Endothelial cell of umbilical vein (primary cell): ENCODE measurements around the gene TMCC3. TPM values are rescaled to one million over a fixed set of nuclear protein-coding genes. Genes with fewer than 3 reads are reported as not detected.

ENCODE experiments used
- BruUV-seq: library from RNA; stranded (reverse); fragments of 400-500 nt; replicated peaks from 2 replicates; lab custom pipeline; 2021; lab: Mats Ljungman, UMichigan
- CTCF ChIA-PET: fragments of 300-600, 350-600 bp; sonication (Branson Sonifier 250); formaldehyde crosslinking; loops from one replicate; lab custom pipeline; 2021; ENCODE audit warnings: antibody characterized with exemption, inconsistent platforms; lab: Charles Lee
- POLR2A ChIA-PET: fragments of 300-600, 350-600 bp; sonication (Branson Sonifier 250); formaldehyde crosslinking; loops from one replicate; lab custom pipeline; 2021; ENCODE audit warnings: antibody characterized with exemption, inconsistent platforms; lab: Charles Lee
- DNase-seq: peaks from one replicate; pipeline ENCODE4 v3.0.0-alpha.2; 2011; ENCODE audit warnings: low read depth, low spot score
- FAIRE-seq: peaks from 2 replicates; lab custom pipeline; 2011; peaks lifted over from hg19 to GRCh38; lab: Jason Lieb, UNC
- H2AFZ ChIP-seq: 2 replicates; pipeline ENCODE4 v1.6.0; 2012; ENCODE audit warnings: low read depth, low read length, control low read depth, inconsistent platforms
- H3K27ac ChIP-seq: 2 replicates; pipeline ENCODE4 v1.5.1; 2011; ENCODE audit warnings: low read depth, mild to moderate bottlenecking, control low read depth, low read length, moderate library complexity; ENCODE audit not compliant: insufficient read depth
- H3K27me3 ChIP-seq, 2 experiments: 2 replicates each; pipeline versions ENCODE4 v1.6.0 to v1.6.1; 2011; ENCODE audit warnings: low read length in 2 of 2, mixed read lengths in 1 of 2; ENCODE audit not compliant: control insufficient read depth in 2 of 2, insufficient read depth in 2 of 2
- H3K36me3 ChIP-seq, 2 experiments: 2 replicates in 1 of 2; 3 replicates in 1 of 2; pipeline ENCODE4 v1.5.1; 2011; ENCODE audit warnings: low read length in 2 of 2, mild to moderate bottlenecking in 1 of 2, moderate library complexity in 1 of 2; ENCODE audit not compliant: control insufficient read depth in 2 of 2, insufficient read depth in 2 of 2; ENCODE audit errors: extremely low read depth in 1 of 2
- H3K4me1 ChIP-seq: 3 replicates; pipeline ENCODE4 v1.5.1; 2011; ENCODE audit warnings: mild to moderate bottlenecking, low read length; ENCODE audit not compliant: control insufficient read depth, insufficient read depth; ENCODE audit errors: extremely low read depth
- H3K4me2 ChIP-seq: 2 replicates; pipeline ENCODE4 v1.6.1; 2011; ENCODE audit warnings: low read length, control low read depth, mixed read lengths; ENCODE audit not compliant: insufficient read depth
- H3K4me3 ChIP-seq, 3 experiments: fragments of 200-600 bp in 1 of 3; sonication (generic), shearing (Covaris generic) in 1 of 3; replicated peaks in 1 of 3; 2 replicates each; pipeline ENCODE4 v1.5.1; 2011 to 2016; ENCODE audit warnings: control low read depth in 3 of 3, low read length in 3 of 3, mild to moderate bottlenecking in 2 of 3, inconsistent platforms in 1 of 3, low read depth in 1 of 3, moderate library complexity in 1 of 3; ENCODE audit not compliant: insufficient read depth in 1 of 3
- H3K79me2 ChIP-seq: 2 replicates; pipeline ENCODE4 v1.6.0; 2012; ENCODE audit warnings: low read length, inconsistent platforms; ENCODE audit not compliant: control insufficient read depth, insufficient read depth
- H3K9ac ChIP-seq: replicated peaks from 2 replicates; pipeline ENCODE3; 2011; ENCODE audit warnings: low read length, control low read depth; ENCODE audit not compliant: insufficient read depth; ENCODE audit errors: extremely low read depth
- H3K9me1 ChIP-seq: replicated peaks from 3 replicates; pipeline ENCODE4 v1.6.0; 2011; ENCODE audit warnings: mild to moderate bottlenecking, low read length; ENCODE audit not compliant: control insufficient read depth, insufficient read depth; ENCODE audit errors: extremely low read depth
- H3K9me3 ChIP-seq: replicated peaks from 2 replicates; pipeline ENCODE4 v1.5.1; 2012; ENCODE audit warnings: low read length, inconsistent platforms; ENCODE audit not compliant: control insufficient read depth, insufficient read depth
- H4K20me1 ChIP-seq: replicated peaks from 2 replicates; pipeline ENCODE3; 2011; ENCODE audit warnings: mild to moderate bottlenecking, low read length; ENCODE audit not compliant: control insufficient read depth, insufficient read depth; ENCODE audit errors: extremely low read depth
- CTCF ChIP-seq, 2 donors: IDR thresholded peaks; 1 replicate in 1 of 2; 2 replicates in 1 of 2; pipeline ENCODE4 v1.5.1; 2011; ENCODE audit warnings: low read length in 2 of 2, mild to moderate bottlenecking in 2 of 2, moderate library complexity in 2 of 2, control low read depth in 1 of 2, inconsistent platforms in 1 of 2, low read depth in 1 of 2; ENCODE audit not compliant: insufficient read depth in 1 of 2; ENCODE audit errors: extremely low read depth in 1 of 2
- FOS ChIP-seq: IDR thresholded peaks from 2 replicates; pipeline ENCODE4 v1.6.1; 2011; ENCODE audit warnings: mild to moderate bottlenecking, low read length, moderate library complexity, borderline replicate concordance; ENCODE audit not compliant: insufficient read depth
- GATA2 ChIP-seq: IDR thresholded peaks from 2 replicates; pipeline ENCODE4 v1.7.0; 2011; ENCODE audit warnings: low read depth, mild to moderate bottlenecking, moderate library complexity, mixed read lengths, low read length; ENCODE audit not compliant: insufficient read length, insufficient read depth
- JUN ChIP-seq: IDR thresholded peaks from 2 replicates; pipeline ENCODE4 v1.6.1; 2011; ENCODE audit warnings: borderline replicate concordance, low read depth; ENCODE audit not compliant: insufficient read length, insufficient read depth
- POLR2A ChIP-seq: IDR thresholded peaks from 2 replicates; pipeline ENCODE4 v1.6.1; 2012; ENCODE audit warnings: low read depth, mild to moderate bottlenecking, control low read depth, low read length
- POLR2AphosphoS5 ChIP-seq: IDR thresholded peaks from 2 replicates; pipeline ENCODE4 v1.6.1; 2012; ENCODE audit warnings: low read depth, mild to moderate bottlenecking, control low read depth, low read length, moderate library complexity; ENCODE audit not compliant: insufficient read depth
- dilution Hi-C: fragments of 300-500 bp; cut with MboI; formaldehyde crosslinking; loops from one replicate; pipeline ENCODE4 v1.15.0; 2019; ENCODE audit warnings: low sequenced_read_pairs; ENCODE audit not compliant: extremely low pct_ligation_motif_present
- intact Hi-C: fragments of 100-400 bp; cut with micrococcal nuclease; formaldehyde crosslinking; loops from one replicate; pipeline ENCODE4 v1.10.0; 2022
- polyA plus RNA-seq, 4 experiments: library from polyadenylated mRNA; depleted of rRNA in 3 of 4; stranded (reverse) in 3 of 4; unstranded in 1 of 4; fragments of >200 nt; gene quantifications; 2 replicates each; pipeline versions ENCODE4 v1.2.1 to v1.2.3, GENCODE V29; 2011 to 2012; ENCODE audit warnings: missing spikeins in 1 of 4
- total RNA-seq: library from RNA; stranded (reverse); gene quantifications from 2 replicates; pipeline ENCODE4 v1.2.3, GENCODE V29; 2021

TMCC3 gene
- total and polyA plus RNA-seq, 2 donors (not counting 3 experiments of a cell fraction or from before 2014, with no cell fraction given), result 13.5 to 30.4 TPM

- Histone ChIP-seq H3K4me1 (peaks cover 61% of the 10 kb centered on the region), H3K79me2 (peaks cover 71% of the 10 kb centered on the region), H3K36me3 (peaks cover 0 to 2% of the 10 kb centered on the region in 2 experiments), H3K9me3 (no peaks in the 10 kb centered on the region), H3K27me3 (no peaks in the 10 kb centered on the region), H3K9me1 (no peaks in the 10 kb centered on the region), H4K20me1 (no peaks in the 10 kb centered on the region), H2AFZ (no peak overlapping the region), H3K9ac (peak overlapping the region; percentile 8), H3K4me3 (no peak overlapping the region), H3K27ac (peak overlapping the region; percentile 56), H3K4me2 (peak overlapping the region; percentile 13)
- intact Hi-C loops (no loop called here), dilution Hi-C loops (no loop called here)
- no peak for TF ChIP-seq CTCF (IDR thresholded peaks at IDR 0.05; ENCODE audit: extremely low read depth in 1 of 2, insufficient read depth in 1 of 2, low read depth in 1 of 2, low read length in 2 of 2)
- peak; percentile 77 for TF ChIP-seq JUN
- TF ChIP-seq FOS, result peak; percentile 96
- POLR2A ChIA-PET, result interaction anchor here (0.6 kb wide), 1 partner anchor 499 kb away, joined by 9 read pairs; no protein-coding TSS in a partner anchor
- FAIRE-seq, result peak; percentile 15
- no TSS peak for BruUV-seq
- CTCF ChIA-PET, result interaction anchor here (1.3 to 2.0 kb wide), 3 partner anchors 15 to 73 kb away, joined by 3 to 6 read pairs (median 4); no protein-coding TSS in a partner anchor
- peak; percentile 68 for DNase-seq
These were observed 31.2 kb downstream of the TMCC3 start for GRCh38 chr12:94618995-94619695.

- no peak overlapping the region for H3K4me3 ChIP-seq
- intact Hi-C loops, result no loop called here
- CTCF ChIA-PET, result interaction anchor here (1.7 to 2.0 kb wide), 2 partner anchors 13 to 54 kb away, joined by 3 to 6 read pairs; no protein-coding TSS in a partner anchor
- no peak for TF ChIP-seq POLR2A
- no peak for TF ChIP-seq JUN
- no peak for TF ChIP-seq POLR2AphosphoS5
- no peak for TF ChIP-seq GATA2
- H4K20me1 ChIP-seq, result no peaks in the 10 kb centered on the region
- no peaks in the 10 kb centered on the region for H3K9me1 ChIP-seq
- FAIRE-seq, result no peak
- no peak overlapping the region for H3K9ac ChIP-seq
- no TSS peak for BruUV-seq
- H3K27me3 ChIP-seq, result no peaks in the 10 kb centered on the region
- POLR2A ChIA-PET, result no interaction called here
- peaks cover 68% of the 10 kb centered on the region for H3K79me2 ChIP-seq
- H3K4me2 ChIP-seq, result no peak overlapping the region
- H3K9me3 ChIP-seq, result no peaks in the 10 kb centered on the region
- peaks cover 48% of the 10 kb centered on the region for H3K4me1 ChIP-seq
- H2AFZ ChIP-seq, result no peak overlapping the region
- DNase-seq, result no peak
- H3K36me3 ChIP-seq, result no peaks in the 10 kb centered on the region
- dilution Hi-C loops, result no loop called here
- no peak overlapping the region for H3K27ac ChIP-seq
These were observed 33.3 kb downstream of the TMCC3 start for GRCh38 chr12:94617101-94617500.
